ENCODE data around the gene LYPD8.
A peak's percentile ranks its signal among the peaks of the same experiment; 100 is the strongest.
"Not testable (repeated sequence)": the region's sequence is repeated elsewhere in the genome, so short reads cannot be mapped to it uniquely, and the experiment has no call there.

LYPD8 gene, protein sequence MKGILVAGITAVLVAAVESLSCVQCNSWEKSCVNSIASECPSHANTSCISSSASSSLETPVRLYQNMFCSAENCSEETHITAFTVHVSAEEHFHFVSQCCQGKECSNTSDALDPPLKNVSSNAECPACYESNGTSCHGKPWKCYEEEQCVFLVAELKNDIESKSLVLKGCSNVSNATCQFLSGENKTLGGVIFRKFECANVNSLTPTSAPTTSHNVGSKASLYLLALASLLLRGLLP

DNA sequence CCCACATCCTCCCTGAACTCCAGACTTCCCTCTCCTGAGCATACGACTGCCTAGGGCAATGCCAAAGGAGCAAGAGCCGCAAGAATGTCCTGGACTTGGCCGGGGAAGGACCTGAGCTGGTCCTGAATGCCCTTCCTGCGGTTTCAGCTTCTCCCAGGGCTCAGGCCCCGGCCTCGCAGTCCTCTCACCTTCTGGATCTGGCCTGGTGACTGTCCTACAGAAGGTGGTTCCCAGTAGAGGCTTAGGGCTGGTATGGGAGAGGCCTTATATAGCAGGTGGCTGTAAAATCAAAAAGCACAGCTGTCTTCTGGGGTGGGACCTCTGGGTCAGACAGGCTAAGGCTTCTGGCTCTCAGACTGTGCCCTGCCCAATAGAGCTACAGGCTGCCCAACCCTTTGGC lies at the start of gene LYPD8:
TSS of gene LYPD8 (minus strand) at position 243 of the 400 bp plus-strand sequence. CDS start 4,678 bp downstream, outside the sequence.
- H3K4me3 Mint-ChIP-seq = no peak within 1 kb of the TSS
- H3K27me3 Mint-ChIP-seq = peaks cover 12% of the 10 kb centered on the region
- no peak within 1 kb of the TSS for H3K27ac Mint-ChIP-seq (ENCODE audit: low read depth)
- H3K36me3 Mint-ChIP-seq (ENCODE audit: insufficient read depth) = no peaks in the 10 kb centered on the region
- DNase-seq (ENCODE audit: low spot score in 2 of 2) = no peak
- no peaks in the 10 kb centered on the region for H3K9me3 Mint-ChIP-seq
- H3K4me1 Mint-ChIP-seq = peaks cover 8% of the 10 kb centered on the region
- ATAC-seq (replicated peaks; ENCODE audit: extremely low read depth, poor library complexity, severe bottlenecking) = no peak

DNA sequence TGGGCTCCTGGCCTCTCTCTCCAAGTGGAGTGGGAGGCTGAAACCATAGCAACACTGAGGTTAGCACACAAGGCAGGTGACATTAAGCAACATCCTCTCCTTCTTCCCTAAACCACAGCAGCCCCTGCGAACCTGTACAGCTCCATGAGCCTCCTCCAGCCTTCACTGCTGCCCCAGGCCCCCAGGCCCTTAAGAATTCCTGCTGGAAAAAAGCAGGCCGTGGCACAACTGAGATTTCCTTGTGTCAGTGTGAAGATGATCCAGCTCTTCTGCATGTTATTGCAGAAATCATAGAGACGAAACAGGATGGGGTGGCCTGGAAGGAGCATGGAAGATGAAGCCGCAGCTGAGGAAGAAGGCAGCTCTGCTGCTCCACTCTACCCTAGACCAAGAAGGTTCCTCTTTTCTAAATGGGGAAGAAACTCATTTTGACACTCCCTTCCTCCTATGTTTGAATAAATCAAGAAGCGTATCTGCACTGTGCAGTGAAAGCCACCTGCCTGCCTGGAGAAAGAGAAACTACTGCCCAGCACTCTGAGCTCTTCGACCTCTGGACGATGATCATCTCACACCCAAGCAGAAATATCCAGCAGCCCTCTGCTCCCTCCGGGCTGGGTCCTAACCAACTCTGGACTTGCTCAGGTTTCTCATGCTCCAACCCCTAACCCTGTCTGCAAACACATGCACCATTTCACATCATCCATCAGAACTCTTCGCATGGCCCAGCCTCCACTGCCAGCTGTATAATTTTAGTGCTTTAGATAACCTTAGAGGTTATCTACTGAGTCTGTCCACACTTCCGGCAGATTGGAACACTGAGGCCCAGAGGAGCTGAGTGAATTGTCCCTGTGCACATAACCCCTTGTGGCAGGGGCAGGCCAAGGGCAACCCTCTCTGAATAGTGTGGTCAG lies 49.5 kb upstream of the LYPD8 start:
- ATAC-seq (replicated peaks; ENCODE audit: extremely low read depth, poor library complexity, severe bottlenecking) = peak; percentile 46
- no peak for DNase-seq (ENCODE audit: low spot score in 2 of 2)
- Mint-ChIP-seq H3K36me3 (ENCODE audit: insufficient read depth) (peaks cover 4% of the 10 kb centered on the region), H3K27me3 (peaks cover 35% of the 10 kb centered on the region), H3K4me1 (no peaks in the 10 kb centered on the region), H3K9me3 (no peaks in the 10 kb centered on the region), H3K27ac (ENCODE audit: low read depth) (no peak overlapping the region), H3K4me3 (no peak overlapping the region)

DNA sequence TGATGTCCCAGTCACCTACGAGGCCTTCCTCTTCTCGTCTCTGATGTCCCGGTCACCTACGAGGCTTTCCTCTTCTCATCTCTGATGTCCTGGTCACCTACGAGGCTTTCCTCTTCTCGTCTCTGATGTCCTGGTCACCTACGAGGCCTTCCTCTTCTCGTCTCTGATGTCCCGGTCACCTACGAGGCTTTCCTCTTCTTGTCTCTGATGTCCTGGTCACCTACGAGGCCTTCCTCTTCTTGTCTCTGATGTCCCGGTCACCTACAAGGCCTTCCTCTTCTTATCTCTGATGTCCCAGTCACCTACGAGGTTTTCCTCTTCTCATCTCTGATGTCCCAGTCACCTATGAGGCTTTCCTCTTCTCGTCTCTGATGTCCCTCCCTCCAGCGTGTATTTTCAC lies 47.9 kb upstream of the LYPD8 start:
- not testable (repeated sequence) for DNase-seq (ENCODE audit: low spot score in 2 of 2); H3K9me3 Mint-ChIP-seq; H3K4me1 Mint-ChIP-seq; H3K27ac Mint-ChIP-seq (ENCODE audit: low read depth); ATAC-seq (replicated peaks; ENCODE audit: extremely low read depth, poor library complexity, severe bottlenecking); H3K36me3 Mint-ChIP-seq (ENCODE audit: insufficient read depth); H3K4me3 Mint-ChIP-seq
- H3K27me3 Mint-ChIP-seq = peaks cover 50% of the 10 kb centered on the region

DNA sequence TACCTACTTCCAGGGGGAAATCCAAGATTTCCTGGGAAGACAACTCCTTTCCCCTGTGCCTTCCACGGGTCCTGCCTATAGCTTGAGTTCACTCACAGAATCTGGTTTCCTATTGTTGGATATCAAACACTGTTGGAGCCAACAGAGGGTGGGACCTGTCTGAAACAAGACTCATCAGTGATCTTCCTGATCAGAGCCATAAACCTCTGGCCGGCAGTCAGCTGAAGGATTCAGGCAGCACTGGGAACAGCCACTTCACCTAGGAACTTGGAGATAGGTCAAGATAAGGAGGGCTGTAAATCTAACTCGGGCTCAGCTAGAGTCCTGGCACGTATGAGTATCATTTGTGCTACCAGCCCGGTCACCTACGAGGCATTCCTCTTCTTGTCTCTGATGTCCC lies 46.9 kb upstream of the LYPD8 start:
- no peak overlapping the region for H3K4me3 Mint-ChIP-seq
- DNase-seq (ENCODE audit: low spot score in 2 of 2) = no peak
- H3K9me3 Mint-ChIP-seq = no peaks in the 10 kb centered on the region
- H3K27me3 Mint-ChIP-seq = peaks cover 61% of the 10 kb centered on the region
- no peak for ATAC-seq (replicated peaks; ENCODE audit: extremely low read depth, poor library complexity, severe bottlenecking)
- no peak overlapping the region for H3K27ac Mint-ChIP-seq (ENCODE audit: low read depth)
- no peaks in the 10 kb centered on the region for H3K36me3 Mint-ChIP-seq (ENCODE audit: insufficient read depth)
- H3K4me1 Mint-ChIP-seq = no peaks in the 10 kb centered on the region

DNA sequence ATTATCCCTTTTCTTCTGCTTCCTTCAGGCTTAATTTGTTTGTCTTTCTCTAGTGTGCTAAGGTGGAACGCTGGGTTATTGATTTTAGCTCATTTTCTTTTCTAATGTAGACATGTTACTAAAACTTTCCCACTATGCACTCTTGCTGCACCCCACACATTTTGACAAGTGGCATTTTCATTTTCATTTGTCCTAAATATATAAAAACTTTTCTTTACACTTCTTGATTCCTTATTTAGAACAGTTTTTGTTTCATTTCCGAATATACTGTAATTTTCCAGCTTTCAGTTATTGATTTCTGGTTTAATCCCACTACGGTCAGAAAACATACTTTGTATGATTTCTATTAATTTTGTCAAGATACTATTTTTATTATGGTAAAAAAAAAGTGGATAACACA lies 44.9 kb upstream of the LYPD8 start:
- no peak for DNase-seq (ENCODE audit: low spot score in 2 of 2)
- ATAC-seq (replicated peaks; ENCODE audit: extremely low read depth, poor library complexity, severe bottlenecking) = no peak

DNA sequence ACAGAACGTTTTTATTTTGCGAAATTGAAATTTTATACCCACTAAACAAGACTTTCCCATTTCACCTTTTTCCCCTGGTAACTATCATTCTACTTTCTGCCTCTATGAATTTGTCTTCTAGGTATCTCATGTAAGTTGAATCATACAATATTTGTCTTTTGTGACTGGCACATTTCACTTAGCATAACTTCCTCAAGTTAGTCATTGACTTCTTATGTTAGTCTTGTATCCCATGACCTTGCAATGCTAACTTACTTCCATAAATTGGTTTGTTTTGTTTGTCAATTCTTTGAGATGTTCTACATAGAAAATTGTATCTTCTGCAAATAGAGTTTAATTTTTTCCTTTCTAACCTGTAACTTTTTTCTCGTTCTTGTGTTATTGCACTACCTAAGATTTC lies 43.2 kb upstream of the LYPD8 start:
- DNase-seq (ENCODE audit: low spot score in 2 of 2) = no peak
- Mint-ChIP-seq H3K4me3 (no peak overlapping the region), H3K4me1 (no peaks in the 10 kb centered on the region), H3K27me3 (peaks cover 65% of the 10 kb centered on the region), H3K36me3 (ENCODE audit: insufficient read depth) (peaks cover 1% of the 10 kb centered on the region), H3K27ac (ENCODE audit: low read depth) (no peak overlapping the region), H3K9me3 (peaks cover 5% of the 10 kb centered on the region)
- ATAC-seq (replicated peaks; ENCODE audit: extremely low read depth, poor library complexity, severe bottlenecking) = no peak

More for the DNA sequence above, 44.9 kb upstream of the LYPD8 start:
- Mint-ChIP-seq H3K27me3 (peaks cover 69% of the 10 kb centered on the region), H3K36me3 (ENCODE audit: insufficient read depth) (peaks cover 1% of the 10 kb centered on the region), H3K4me3 (no peak overlapping the region), H3K4me1 (no peaks in the 10 kb centered on the region), H3K9me3 (no peaks in the 10 kb centered on the region), H3K27ac (ENCODE audit: low read depth) (no peak overlapping the region)

DNA sequence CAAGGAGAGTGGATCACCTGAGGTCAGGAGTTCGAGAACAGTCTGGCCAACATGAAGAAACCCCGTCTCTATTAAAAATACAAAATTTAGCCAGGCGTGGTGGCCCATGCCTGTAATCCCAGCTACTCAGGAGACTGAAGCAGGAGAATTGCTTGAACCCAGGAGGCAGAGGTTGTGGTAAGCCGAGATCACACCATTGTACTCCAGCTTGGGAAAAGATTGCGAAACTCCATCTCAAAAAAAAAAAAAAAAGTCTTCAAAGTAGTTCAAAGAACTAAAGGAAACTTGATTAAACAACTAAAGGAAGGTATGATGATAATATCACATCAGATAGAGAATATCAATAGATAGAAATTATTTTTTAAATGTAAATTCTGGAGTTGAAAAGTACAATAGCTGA lies 39.1 kb upstream of the LYPD8 start:
- peaks cover 31% of the 10 kb centered on the region for H3K27me3 Mint-ChIP-seq
- not testable (repeated sequence) for ATAC-seq (replicated peaks; ENCODE audit: extremely low read depth, poor library complexity, severe bottlenecking); H3K36me3 Mint-ChIP-seq (ENCODE audit: insufficient read depth); DNase-seq (ENCODE audit: low spot score in 2 of 2); H3K4me1 Mint-ChIP-seq; H3K27ac Mint-ChIP-seq (ENCODE audit: low read depth); H3K4me3 Mint-ChIP-seq; H3K9me3 Mint-ChIP-seq

DNA sequence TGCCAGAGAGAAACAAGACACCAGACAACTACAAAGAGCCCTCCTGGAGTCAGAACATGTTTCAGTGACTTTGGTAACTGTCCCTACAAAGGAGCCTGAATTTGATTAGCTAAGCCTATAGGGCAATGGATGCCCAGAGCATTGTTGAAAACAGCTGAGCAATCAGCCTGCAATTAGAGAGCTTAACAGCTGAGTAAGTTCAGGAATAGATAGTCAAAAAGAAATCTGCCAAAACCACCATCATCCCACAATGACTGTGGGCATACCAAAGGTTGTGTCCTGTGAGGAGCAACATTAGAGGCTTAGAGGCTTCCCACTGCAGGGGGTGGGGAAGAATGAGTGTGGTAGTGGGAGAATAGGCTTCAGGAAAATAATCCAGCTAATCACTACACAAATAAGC lies 38.0 kb upstream of the LYPD8 start:
- peaks cover 1% of the 10 kb centered on the region for H3K36me3 Mint-ChIP-seq (ENCODE audit: insufficient read depth)
- ATAC-seq (replicated peaks; ENCODE audit: extremely low read depth, poor library complexity, severe bottlenecking) = no peak
- no peak overlapping the region for H3K27ac Mint-ChIP-seq (ENCODE audit: low read depth)
- no peak for DNase-seq (ENCODE audit: low spot score in 2 of 2)
- H3K27me3 Mint-ChIP-seq = peaks cover 23% of the 10 kb centered on the region
- no peaks in the 10 kb centered on the region for H3K4me1 Mint-ChIP-seq
- no peak overlapping the region for H3K4me3 Mint-ChIP-seq
- peaks cover 6% of the 10 kb centered on the region for H3K9me3 Mint-ChIP-seq

DNA sequence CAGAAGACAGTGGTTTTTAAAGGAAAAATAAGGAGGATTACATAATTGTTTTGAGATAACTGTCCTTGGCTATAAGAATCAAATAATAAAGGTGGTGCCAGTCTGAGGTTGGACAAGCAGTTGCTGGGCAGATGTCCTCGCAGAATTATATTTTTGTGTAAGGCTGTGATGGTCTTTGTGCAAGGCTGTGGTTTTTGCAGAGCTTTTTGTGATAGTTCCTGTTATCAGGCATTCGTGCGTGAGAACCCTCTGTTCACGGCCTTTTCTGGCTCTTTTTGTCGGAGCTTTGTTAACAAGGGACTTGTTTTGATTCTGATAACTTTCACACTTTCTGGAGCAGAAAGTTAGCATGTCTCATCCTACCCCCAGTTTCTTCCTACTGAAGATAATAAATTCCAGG lies 36.8 kb upstream of the LYPD8 start:
- peaks cover 1% of the 10 kb centered on the region for H3K36me3 Mint-ChIP-seq (ENCODE audit: insufficient read depth)
- no peak overlapping the region for H3K27ac Mint-ChIP-seq (ENCODE audit: low read depth)
- no peak overlapping the region for H3K4me3 Mint-ChIP-seq
- H3K9me3 Mint-ChIP-seq = peaks cover 6% of the 10 kb centered on the region
- DNase-seq (ENCODE audit: low spot score in 2 of 2) = no peak
- no peak for ATAC-seq (replicated peaks; ENCODE audit: extremely low read depth, poor library complexity, severe bottlenecking)
- peaks cover 23% of the 10 kb centered on the region for H3K27me3 Mint-ChIP-seq
- no peaks in the 10 kb centered on the region for H3K4me1 Mint-ChIP-seq

DNA sequence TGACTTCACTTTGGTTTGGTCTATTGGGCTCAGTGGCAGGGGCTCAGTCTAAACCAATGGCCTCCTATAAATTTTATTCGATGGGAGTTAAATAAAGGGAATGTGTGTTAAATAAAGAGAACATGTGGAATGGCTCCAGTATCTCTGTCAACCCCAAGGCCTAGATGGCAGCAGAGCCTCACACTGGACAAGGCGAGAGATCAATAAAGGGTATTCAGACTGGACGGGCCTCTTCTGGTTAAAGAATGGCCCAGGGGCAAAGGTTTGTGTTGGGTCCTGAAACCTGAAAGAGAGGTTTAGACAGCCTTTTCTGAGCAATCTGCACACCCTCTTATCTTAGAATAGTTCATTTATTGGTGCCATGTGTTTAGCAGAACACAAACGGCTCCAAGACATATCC lies 35.5 kb upstream of the LYPD8 start:
- no peak for ATAC-seq (replicated peaks; ENCODE audit: extremely low read depth, poor library complexity, severe bottlenecking)
- Mint-ChIP-seq H3K27ac (ENCODE audit: low read depth) (no peak overlapping the region), H3K27me3 (peaks cover 21% of the 10 kb centered on the region), H3K4me3 (no peak overlapping the region), H3K9me3 (peaks cover 6% of the 10 kb centered on the region), H3K4me1 (no peaks in the 10 kb centered on the region), H3K36me3 (ENCODE audit: insufficient read depth) (peaks cover 4% of the 10 kb centered on the region)
- no peak for DNase-seq (ENCODE audit: low spot score in 2 of 2)

DNA sequence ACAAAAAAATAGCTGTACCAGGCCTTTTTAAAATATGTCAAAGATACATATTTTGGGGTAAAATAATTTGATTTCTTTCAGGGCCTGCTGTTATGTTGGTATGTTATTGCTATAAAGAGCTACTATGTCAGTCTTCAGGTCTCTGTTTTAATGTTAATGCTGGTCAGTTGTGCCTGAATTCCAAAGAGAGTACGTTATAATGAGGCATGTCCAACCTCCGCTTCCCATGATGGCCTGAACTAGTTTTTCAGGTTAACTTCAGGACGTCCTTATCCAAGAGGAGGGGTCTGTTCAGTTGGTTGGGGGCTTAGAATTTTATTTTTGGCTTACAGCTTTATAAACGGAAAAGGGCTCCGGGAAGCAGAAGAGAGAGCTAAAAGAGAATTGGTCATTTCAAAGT lies 34.9 kb upstream of the LYPD8 start:
- no peak for DNase-seq (ENCODE audit: low spot score in 2 of 2)
- Mint-ChIP-seq H3K27me3 (peaks cover 21% of the 10 kb centered on the region), H3K27ac (ENCODE audit: low read depth) (no peak overlapping the region), H3K4me1 (no peaks in the 10 kb centered on the region), H3K4me3 (no peak overlapping the region), H3K9me3 (peaks cover 6% of the 10 kb centered on the region), H3K36me3 (ENCODE audit: insufficient read depth) (peaks cover 2% of the 10 kb centered on the region)
- ATAC-seq (replicated peaks; ENCODE audit: extremely low read depth, poor library complexity, severe bottlenecking) = no peak

DNA sequence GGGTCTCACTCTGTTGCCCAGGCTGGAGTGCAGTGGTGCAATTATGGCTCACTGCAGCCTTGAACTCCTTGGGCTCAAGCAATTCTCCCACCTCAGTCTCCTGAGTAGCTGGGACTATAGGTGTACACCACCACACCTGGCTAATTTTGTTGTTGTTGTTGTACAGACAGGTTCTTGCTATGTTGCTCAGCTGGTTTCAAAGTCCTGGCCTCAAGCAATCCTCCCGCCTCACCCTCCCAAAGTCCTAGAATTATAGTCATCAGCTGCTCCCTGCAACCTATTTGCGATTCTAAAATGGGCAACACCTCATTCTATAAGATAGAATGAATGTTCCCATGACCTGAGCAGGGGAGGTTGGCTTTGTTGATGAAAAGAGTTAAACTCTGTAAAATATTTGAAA lies 33.8 kb upstream of the LYPD8 start:
- not testable (repeated sequence) for H3K27ac Mint-ChIP-seq (ENCODE audit: low read depth); H3K36me3 Mint-ChIP-seq (ENCODE audit: insufficient read depth); H3K4me1 Mint-ChIP-seq; H3K4me3 Mint-ChIP-seq; H3K9me3 Mint-ChIP-seq; ATAC-seq (replicated peaks; ENCODE audit: extremely low read depth, poor library complexity, severe bottlenecking); DNase-seq (ENCODE audit: low spot score in 2 of 2)
- H3K27me3 Mint-ChIP-seq = peaks cover 21% of the 10 kb centered on the region

DNA sequence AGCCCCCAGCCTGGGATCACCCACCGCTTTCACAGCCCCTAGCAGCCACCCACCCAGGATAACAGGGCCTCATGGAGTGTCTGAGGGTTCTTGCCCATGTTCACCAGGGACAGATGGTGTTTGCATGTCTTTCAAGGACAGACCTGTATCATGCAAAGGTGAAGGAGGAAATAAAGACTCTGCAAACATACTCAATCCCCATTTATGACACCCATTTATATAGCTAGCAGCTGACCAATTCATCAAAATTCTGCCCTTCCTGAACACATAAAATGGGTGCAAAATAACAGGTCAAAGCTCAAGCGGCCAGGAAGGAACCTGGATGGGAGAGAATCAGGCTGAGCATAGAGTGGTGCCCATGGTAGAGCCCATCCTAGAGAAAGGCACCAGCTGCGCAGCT lies 32.8 kb upstream of the LYPD8 start:
- no peak for DNase-seq (ENCODE audit: low spot score in 2 of 2)
- H3K4me3 Mint-ChIP-seq = no peak overlapping the region
- H3K36me3 Mint-ChIP-seq (ENCODE audit: insufficient read depth) = peaks cover 2% of the 10 kb centered on the region
- H3K9me3 Mint-ChIP-seq = no peaks in the 10 kb centered on the region
- no peak for ATAC-seq (replicated peaks; ENCODE audit: extremely low read depth, poor library complexity, severe bottlenecking)
- peaks cover 30% of the 10 kb centered on the region for H3K27me3 Mint-ChIP-seq
- H3K4me1 Mint-ChIP-seq = no peaks in the 10 kb centered on the region
- no peak overlapping the region for H3K27ac Mint-ChIP-seq (ENCODE audit: low read depth)
